AG04449 (cell line): ENCODE measurements around the gene ASCC2.

ENCODE experiments used
- CTCF ChIA-PET: fragments of 350-600 bp; formaldehyde crosslinking; extraction: SDS; loops from one replicate; lab custom pipeline; 2021; ENCODE audit warnings: antibody characterized with exemption; lab: Yijun Ruan, JAX
- POLR2A ChIA-PET: fragments of 400-600, 350-600 bp; formaldehyde crosslinking; extraction: SDS; loops from one replicate; lab custom pipeline; 2020; ENCODE audit warnings: antibody characterized with exemption, inconsistent platforms; lab: Yijun Ruan, JAX
- DNase-seq: peaks from one replicate; pipeline ENCODE4 v3.0.0-alpha.2; 2010; ENCODE audit warnings: low read depth, low spot score
- H3K4me3 ChIP-seq: 2 replicates; pipeline ENCODE4 v1.5.1; 2011; ENCODE audit warnings: low read depth, mild to moderate bottlenecking, control low read depth, low read length
- CTCF ChIP-seq: IDR thresholded peaks from one replicate; pipeline ENCODE4 v1.5.1; 2011; ENCODE audit warnings: mild to moderate bottlenecking, moderate library complexity, low read length, control low read depth, inconsistent platforms; ENCODE audit not compliant: insufficient read depth; ENCODE audit errors: missing control alignments

ASCC2 gene

GRCh38 chr22:29848111-29848510, 10.0 kb upstream of the ASCC2 start:
- POLR2A ChIA-PET: no interaction called here
- no peak for DNase-seq
- H3K4me3 ChIP-seq: no peak overlapping the region
- TF ChIP-seq CTCF: no peak
- CTCF ChIA-PET: interaction anchor here (1.2 to 1.6 kb wide), 2 partner anchors 157 to 240 kb away, joined by 3 to 5 read pairs; no protein-coding TSS in a partner anchor

GRCh38 chr22:29846290-29846689, 8.2 kb upstream of the ASCC2 start:
- H3K4me3 ChIP-seq: no peak overlapping the region
- CTCF ChIA-PET: interaction anchor here (0.6 to 0.9 kb wide), 3 partner anchors 156 to 443 kb away, joined by 3 read pairs; partner anchors contain the start of gene CASTOR1
- POLR2A ChIA-PET: no interaction called here
- no peak for DNase-seq
- TF ChIP-seq CTCF: no peak

- CTCF ChIA-PET: interaction anchor here (1.5 kb wide), 1 partner anchor 163 kb away, joined by 4 read pairs; no protein-coding TSS in a partner anchor
- TF ChIP-seq CTCF: no peak
- H3K4me3 ChIP-seq: no peak overlapping the region
- POLR2A ChIA-PET: interaction anchor here (0.5 kb wide), 1 partner anchor 20 kb away, joined by 3 read pairs; no protein-coding TSS in a partner anchor
- DNase-seq: peak; percentile 60
Observed at GRCh38 chr22:29842740-29843139, 4.7 kb upstream of the ASCC2 start.

- H3K4me3 ChIP-seq: no peak overlapping the region
- POLR2A ChIA-PET: no interaction called here
Observed at GRCh38 chr22:29842172-29842571, 4.1 kb upstream of the ASCC2 start.

GRCh38 chr22:29840498-29840897, 2.4 kb upstream of the ASCC2 start:
- no peak overlapping the region for H3K4me3 ChIP-seq
- DNase-seq: no peak
- ChIA-PET POLR2A (no interaction called here), CTCF (no interaction called here)
- no peak for TF ChIP-seq CTCF

More at GRCh38 chr22:29842172-29842571, 4.1 kb upstream of the ASCC2 start:
- no peak for TF ChIP-seq CTCF
- no peak for DNase-seq
- CTCF ChIA-PET: interaction anchor here (0.9 to 1.5 kb wide), 2 partner anchors 9 to 163 kb away, joined by 3 to 4 read pairs; no protein-coding TSS in a partner anchor

GRCh38 chr22:29839039-29839438, 965 bp upstream of the ASCC2 start:
- TF ChIP-seq CTCF: no peak
- CTCF ChIA-PET: interaction anchor here (0.7 kb wide), 1 partner anchor 167 kb away, joined by 3 read pairs; no protein-coding TSS in a partner anchor
- POLR2A ChIA-PET: no interaction called here
- DNase-seq: no peak
- no peak overlapping the region for H3K4me3 ChIP-seq
